GM19455 (cell line): ENCODE measurements around the gene ADI1.
"Not testable (repeated sequence)": the region's sequence is repeated elsewhere in the genome, so short reads cannot be mapped to it uniquely, and the experiment has no call there.

ENCODE experiments used
- ATAC-seq: cut with Tn5 transposase; IDR thresholded peaks from one replicate; pipeline ENCODE4 v1.9.1; 2021; ENCODE audit not compliant: unreplicated experiment

The ADI1 gene

GRCh38 chr2:3529316-3530025 lies 10.1 kb upstream of the ADI1 start:
- no peak for ATAC-seq

- ATAC-seq, result no peak
Measured at GRCh38 chr2:3527886-3528785, 8.8 kb upstream of the ADI1 start.

GRCh38 chr2:3526871-3527270 lies 7.5 kb upstream of the ADI1 start:
- ATAC-seq, result no peak

GRCh38 chr2:3523551-3524041 lies 4.3 kb upstream of the ADI1 start:
- no peak for ATAC-seq

GRCh38 chr2:3522961-3523421 lies 3.7 kb upstream of the ADI1 start:
- no peak for ATAC-seq

GRCh38 chr2:3520591-3520990 lies 1.3 kb upstream of the ADI1 start:
- no peak for ATAC-seq

- peak; percentile 74 for ATAC-seq
Measured at GRCh38 chr2:3518496-3519254, 656 bp downstream of the ADI1 start.

GRCh38 chr2:3517948-3518495 lies 1.3 kb downstream of the ADI1 start:
- ATAC-seq, result no peak

DNA sequence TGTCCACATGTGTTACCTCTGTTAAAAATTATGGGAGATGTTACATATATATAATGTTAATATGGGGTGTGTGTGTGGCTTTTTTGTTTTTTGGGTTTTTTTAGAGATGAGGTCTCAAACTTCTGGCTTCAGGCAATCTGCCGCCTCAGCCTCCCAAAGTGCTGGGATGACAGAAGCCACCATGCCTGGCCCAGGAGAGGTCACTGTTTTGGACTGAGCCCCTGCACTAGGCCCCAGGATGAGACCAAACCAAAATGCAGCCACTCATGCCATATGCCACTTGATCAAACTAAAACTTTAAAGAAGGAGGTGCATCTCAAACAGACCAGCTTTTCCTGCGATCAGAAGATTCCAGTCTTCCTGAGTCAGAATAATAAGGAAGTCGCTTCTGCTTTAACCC lies 2.5 kb downstream of the ADI1 start:
- no peak for ATAC-seq

DNA sequence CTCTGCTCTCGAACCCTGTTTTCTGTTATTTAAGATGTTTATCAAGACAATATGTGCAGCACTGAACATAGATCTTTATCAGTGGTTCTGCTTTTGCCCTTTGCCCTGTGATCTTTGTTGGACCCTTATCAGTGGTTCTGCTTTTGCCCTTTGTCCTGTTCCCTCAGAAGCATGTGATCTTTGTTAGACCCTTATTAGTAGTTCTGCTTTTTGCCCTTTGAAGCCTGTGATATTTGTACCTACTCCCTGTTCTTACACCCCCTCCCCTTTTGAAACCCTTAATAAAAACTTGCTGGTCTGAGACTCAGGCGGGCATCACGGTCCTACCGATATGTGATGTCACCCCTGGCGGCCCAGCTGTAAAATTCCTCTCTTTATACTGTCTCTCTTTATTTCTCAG lies 3.9 kb downstream of the ADI1 start:
- ATAC-seq, result not testable (repeated sequence)

- no peak for ATAC-seq
Measured at GRCh38 chr2:3513026-3513810, 6.1 kb downstream of the ADI1 start.

DNA sequence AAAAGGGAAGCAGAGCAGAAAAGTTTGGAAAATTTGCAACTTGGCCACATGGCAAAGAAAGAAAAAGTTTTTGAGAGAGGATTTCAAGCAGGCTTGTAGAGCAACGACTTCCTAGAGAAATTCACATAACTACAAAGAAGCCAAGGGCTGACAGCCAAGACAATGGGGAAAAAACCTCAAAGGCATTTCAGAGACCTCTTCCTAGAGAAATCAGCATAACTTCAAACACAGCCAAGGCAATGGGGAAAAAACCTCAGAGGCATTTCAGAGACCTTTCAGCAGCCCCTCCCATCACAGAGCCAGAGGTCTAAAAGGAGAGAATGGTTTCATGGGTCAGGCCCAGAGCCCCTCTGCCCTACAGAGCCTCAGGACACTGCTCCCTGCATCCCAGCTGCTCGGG lies 7.2 kb downstream of the ADI1 start:
- no peak for ATAC-seq

- no peak for ATAC-seq
Measured at GRCh38 chr2:3505771-3506170, 13.6 kb downstream of the ADI1 start.

DNA sequence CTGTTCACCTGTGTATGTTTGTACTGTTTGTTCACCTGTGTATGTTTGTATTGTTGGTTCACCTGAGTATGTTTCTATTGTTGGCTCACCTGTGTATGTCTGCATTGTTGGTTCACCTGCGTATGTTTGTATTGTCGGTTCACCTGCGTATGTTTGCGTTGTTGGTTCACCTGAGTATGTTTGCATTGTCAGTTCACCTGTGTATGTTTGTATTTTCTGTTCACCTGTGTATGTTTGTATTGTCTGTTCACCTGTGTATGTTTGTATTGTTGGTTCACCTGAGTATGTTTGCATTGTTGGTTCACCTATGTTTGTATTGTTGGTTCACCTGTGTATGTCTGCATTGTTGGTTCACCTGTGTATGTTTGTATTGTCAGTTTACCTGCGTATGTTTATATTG lies 14.6 kb downstream of the ADI1 start:
- ATAC-seq, result no peak

GRCh38 chr2:3503483-3503882 lies 15.8 kb downstream of the ADI1 start:
- no peak for ATAC-seq

DNA sequence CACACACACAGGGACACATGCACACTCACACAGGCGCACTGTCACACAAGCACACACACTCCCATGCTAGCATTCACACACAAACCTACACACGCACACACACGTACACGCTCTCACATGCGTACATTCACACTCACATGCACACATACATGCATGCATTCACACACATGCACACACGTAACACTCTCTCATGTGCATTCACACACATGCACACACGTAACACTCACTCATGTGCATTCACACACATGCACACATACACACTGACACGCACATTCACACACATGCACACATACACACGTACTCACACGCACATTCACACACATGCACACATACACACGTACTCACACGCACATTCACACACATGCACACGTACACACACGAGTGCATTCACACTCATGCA lies 16.3 kb downstream of the ADI1 start:
- ATAC-seq, result no peak

DNA sequence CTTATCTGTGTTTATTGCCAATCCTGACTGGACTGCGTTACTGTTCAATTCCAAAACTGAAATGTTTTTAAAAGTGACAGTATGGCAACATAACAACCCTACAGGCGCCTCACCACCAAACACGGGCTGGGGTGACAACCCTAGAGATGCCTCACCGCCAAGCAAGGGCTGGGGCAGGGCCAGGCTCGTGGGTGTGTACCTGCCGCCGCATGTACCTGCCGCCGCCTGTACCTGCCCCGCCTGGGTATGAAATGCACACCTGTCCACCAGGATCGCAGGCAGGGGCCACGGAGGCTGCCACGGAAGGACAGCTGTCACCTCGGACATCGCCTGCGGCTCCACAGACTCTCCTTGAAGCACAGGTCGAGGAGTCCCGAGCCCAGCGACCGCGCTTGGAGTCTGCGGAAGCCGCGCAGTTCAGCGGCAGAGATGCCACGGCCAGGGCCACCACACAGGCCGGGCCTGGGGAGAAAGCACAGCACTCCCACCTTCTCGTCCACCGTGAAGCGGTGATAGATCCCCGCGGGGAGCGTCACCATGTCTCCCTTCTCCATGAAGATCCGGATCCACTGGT lies 18.9 kb downstream of the ADI1 start:
- ATAC-seq, result no peak

DNA sequence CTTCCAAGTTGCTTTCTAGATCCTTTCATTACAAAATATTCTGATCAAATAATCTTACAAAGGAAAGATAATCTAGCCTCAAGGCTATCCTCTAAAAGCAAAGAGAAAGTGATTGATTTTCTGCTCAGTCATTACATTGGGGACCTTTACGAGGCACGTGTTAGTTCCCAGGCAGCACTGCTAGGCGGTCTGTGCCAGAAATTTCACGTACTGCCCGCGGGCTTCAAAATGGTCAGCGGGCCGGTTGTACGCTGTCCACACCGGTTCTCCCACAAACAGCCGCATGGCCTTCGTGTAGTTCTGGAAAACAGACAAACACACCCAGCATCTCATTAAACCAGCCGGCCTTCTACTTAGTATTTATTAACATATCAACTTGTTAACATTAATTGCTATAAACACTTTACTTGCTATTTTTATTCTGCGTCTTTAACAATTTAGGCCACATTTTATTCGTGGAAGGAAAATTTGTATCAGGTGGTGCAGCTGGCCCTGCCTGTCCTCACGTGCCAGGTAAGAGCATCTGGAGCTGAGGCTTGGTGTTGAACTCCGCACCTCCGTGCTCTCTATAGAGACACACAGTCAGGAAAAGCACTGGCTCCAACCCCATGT lies 20.4 kb downstream of the ADI1 start:
- ATAC-seq, result no peak

GRCh38 chr2:3496708-3497080 lies 22.6 kb downstream of the ADI1 start:
- ATAC-seq, result not testable (repeated sequence)
